Vagina (tissue), 2 donors: ENCODE results near the gene MAPKAPK5. TPM values are rescaled to one million over a fixed set of nuclear protein-coding genes. Genes with fewer than 3 reads are reported as not detected.
"Not testable (repeated sequence)": the region's sequence is repeated elsewhere in the genome, so short reads cannot be mapped to it uniquely, and the experiment has no call there.

ENCODE experiments used
- DNase-seq, 2 donors: peaks; one replicate each; pipeline ENCODE4 v3.0.0-alpha.2; 2017; ENCODE audit errors: extremely low spot score in 2 of 2
- H3K27ac ChIP-seq: fragments of 200-600 bp; sonication (generic); one replicate; pipeline ENCODE4 v1.5.1; 2019
- H3K27me3 ChIP-seq: fragments of 200-600 bp; sonication (generic); one replicate; pipeline ENCODE4 v1.5.1; 2019
- H3K36me3 ChIP-seq, 2 donors: fragments of 200-600 bp; sonication (generic); one replicate each; pipeline ENCODE4 v1.5.1; 2017 to 2019
- H3K4me1 ChIP-seq: fragments of 200-600 bp; sonication (generic); one replicate; pipeline ENCODE4 v1.5.1; 2019
- H3K4me3 ChIP-seq, 2 donors: fragments of 200-600 bp; sonication (generic); 1 replicate in 1 of 2; 2 replicates in 1 of 2; pipeline ENCODE4 v1.5.1; 2016 to 2019
- H3K9me3 ChIP-seq: fragments of 200-600 bp; sonication (generic); one replicate; pipeline ENCODE4 v1.5.1; 2019
- POLR2A ChIP-seq, 2 donors: fragments of 450-650 bp; IDR thresholded peaks; one replicate each; pipeline ENCODE4 v1.6.1; 2017; ENCODE audit warnings: antibody characterized with exemption in 2 of 2, mild to moderate bottlenecking in 2 of 2, moderate library complexity in 2 of 2
- POLR2AphosphoS5 ChIP-seq, 2 donors: sonication (generic); formaldehyde crosslinking; IDR thresholded peaks; one replicate each; pipeline ENCODE4 v1.9.0; 2017; ENCODE audit warnings: antibody characterized with exemption in 2 of 2, mild to moderate bottlenecking in 2 of 2, low read depth in 1 of 2; ENCODE audit not compliant: insufficient read depth in 1 of 2
- intact Hi-C: fragments of 100-400 bp; cut with DNase I; formaldehyde crosslinking; loops from one replicate; pipeline ENCODE4 v1.15.1; 2023
- microRNA-seq: library from miRNA; unstranded; fragments of <30 nt; microRNA quantifications from one replicate; pipeline ENCODE4, GENCODE V29; 2017; ENCODE audit warnings: borderline number of aligned reads, borderline replicate concordance
- small RNA-seq: library from RNA; depleted of rRNA; stranded (forward); fragments of <200 nt; gene quantifications from one replicate; pipeline ENCODE3, GENCODE V24; 2016
- total RNA-seq: library from RNA; depleted of rRNA; stranded (reverse); fragments of >200 nt; gene quantifications from one replicate; pipeline ENCODE4 v1.2.3, GENCODE V29; 2016
- TF ChIP-seq, protein P1 (sequence below), 3 experiments: fragments of 450-650 bp in 2 of 3; fragments of 200-600 bp in 1 of 3; sonication (generic) in 1 of 3; IDR thresholded peaks; one replicate each; pipeline ENCODE4 v1.5.1; 2017 to 2019; ENCODE audit warnings: antibody characterized with exemption in 3 of 3, mild to moderate bottlenecking in 2 of 3, moderate library complexity in 2 of 3

MAPKAPK5 gene
- total RNA-seq, 1 donor from 2014 or later, result 35.1 TPM

GRCh38 chr12:111936869-111937268 lies 94.8 kb downstream of the MAPKAPK5 start:
- intact Hi-C loops, result no loop called here
- H3K4me3 ChIP-seq, result no peak overlapping the region

GRCh38 chr12:111937429-111937828 lies 95.4 kb downstream of the MAPKAPK5 start:
- intact Hi-C loops, result no loop called here
- no peaks in the 10 kb centered on the region for H3K4me1 ChIP-seq
- TF ChIP-seq POLR2A (IDR thresholded peaks at IDR 0.05) (no peak), POLR2AphosphoS5 (IDR thresholded peaks at IDR 0.05; ENCODE audit: insufficient read depth in 1 of 2, low read depth in 1 of 2) (no peak)
- TF ChIP-seq, protein P1, sequence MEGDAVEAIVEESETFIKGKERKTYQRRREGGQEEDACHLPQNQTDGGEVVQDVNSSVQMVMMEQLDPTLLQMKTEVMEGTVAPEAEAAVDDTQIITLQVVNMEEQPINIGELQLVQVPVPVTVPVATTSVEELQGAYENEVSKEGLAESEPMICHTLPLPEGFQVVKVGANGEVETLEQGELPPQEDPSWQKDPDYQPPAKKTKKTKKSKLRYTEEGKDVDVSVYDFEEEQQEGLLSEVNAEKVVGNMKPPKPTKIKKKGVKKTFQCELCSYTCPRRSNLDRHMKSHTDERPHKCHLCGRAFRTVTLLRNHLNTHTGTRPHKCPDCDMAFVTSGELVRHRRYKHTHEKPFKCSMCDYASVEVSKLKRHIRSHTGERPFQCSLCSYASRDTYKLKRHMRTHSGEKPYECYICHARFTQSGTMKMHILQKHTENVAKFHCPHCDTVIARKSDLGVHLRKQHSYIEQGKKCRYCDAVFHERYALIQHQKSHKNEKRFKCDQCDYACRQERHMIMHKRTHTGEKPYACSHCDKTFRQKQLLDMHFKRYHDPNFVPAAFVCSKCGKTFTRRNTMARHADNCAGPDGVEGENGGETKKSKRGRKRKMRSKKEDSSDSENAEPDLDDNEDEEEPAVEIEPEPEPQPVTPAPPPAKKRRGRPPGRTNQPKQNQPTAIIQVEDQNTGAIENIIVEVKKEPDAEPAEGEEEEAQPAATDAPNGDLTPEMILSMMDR (IDR thresholded peaks at IDR 0.05), result no peak

More at GRCh38 chr12:111936869-111937268, 94.8 kb downstream of the MAPKAPK5 start:
- H3K36me3 ChIP-seq, result no peaks in the 10 kb centered on the region
- no peaks in the 10 kb centered on the region for H3K27me3 ChIP-seq
- DNase-seq, result no peak
- H3K4me1 ChIP-seq, result no peaks in the 10 kb centered on the region
- no peaks in the 10 kb centered on the region for H3K9me3 ChIP-seq
- H3K27ac ChIP-seq, result no peak overlapping the region
- TF ChIP-seq POLR2AphosphoS5 (IDR thresholded peaks at IDR 0.05; ENCODE audit: insufficient read depth in 1 of 2, low read depth in 1 of 2), result no peak

GRCh38 chr12:111942557-111942956 lies 100.5 kb downstream of the MAPKAPK5 start:
- Histone ChIP-seq H3K27ac (no peak overlapping the region), H3K27me3 (no peaks in the 10 kb centered on the region)
- intact Hi-C loops, result no loop called here

More at GRCh38 chr12:111937429-111937828, 95.4 kb downstream of the MAPKAPK5 start:
- Histone ChIP-seq H3K36me3 (no peaks in the 10 kb centered on the region), H3K4me3 (no peak overlapping the region), H3K9me3 (no peaks in the 10 kb centered on the region), H3K27me3 (no peaks in the 10 kb centered on the region), H3K27ac (no peak overlapping the region)
- DNase-seq, result no peak

DNA sequence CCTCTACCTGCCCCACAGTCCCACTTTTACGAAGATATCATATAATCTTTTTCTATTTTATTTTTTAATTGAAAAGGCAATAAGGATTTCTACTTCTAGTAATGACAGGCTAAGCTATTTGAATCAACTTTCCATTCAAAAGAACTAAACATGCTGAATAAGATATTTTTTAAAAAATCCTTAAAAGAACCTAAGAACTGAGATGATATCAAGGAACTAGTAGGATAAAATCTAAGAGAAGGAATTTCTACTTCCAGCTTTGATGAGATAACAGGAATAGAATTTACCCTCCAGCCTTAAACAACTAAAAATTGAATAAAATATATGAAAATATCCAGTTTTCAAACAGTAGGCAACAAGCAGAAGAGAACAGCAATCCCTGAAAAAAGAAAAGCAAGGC lies 101.9 kb downstream of the MAPKAPK5 start:
- no peak for DNase-seq
- TF ChIP-seq POLR2AphosphoS5 (IDR thresholded peaks at IDR 0.05; ENCODE audit: insufficient read depth in 1 of 2, low read depth in 1 of 2) (no peak), POLR2A (IDR thresholded peaks at IDR 0.05) (no peak)
- TF ChIP-seq, protein P1 (IDR thresholded peaks at IDR 0.05), result no peak
- Histone ChIP-seq H3K4me1 (no peaks in the 10 kb centered on the region), H3K27ac (no peak overlapping the region), H3K36me3 (no peaks in the 10 kb centered on the region), H3K27me3 (no peaks in the 10 kb centered on the region), H3K4me3 (no peak overlapping the region), H3K9me3 (no peaks in the 10 kb centered on the region)
- intact Hi-C loops, result no loop called here

More at GRCh38 chr12:111942557-111942956, 100.5 kb downstream of the MAPKAPK5 start:
- no peak for TF ChIP-seq POLR2AphosphoS5 (IDR thresholded peaks at IDR 0.05; ENCODE audit: insufficient read depth in 1 of 2, low read depth in 1 of 2)
- TF ChIP-seq, protein P1 (IDR thresholded peaks at IDR 0.05), result no peak
- TF ChIP-seq POLR2A (IDR thresholded peaks at IDR 0.05), result no peak
- H3K9me3 ChIP-seq, result no peaks in the 10 kb centered on the region
- H3K4me1 ChIP-seq, result no peaks in the 10 kb centered on the region
- H3K36me3 ChIP-seq, result no peaks in the 10 kb centered on the region
- no peak overlapping the region for H3K4me3 ChIP-seq
- no peak for DNase-seq

DNA sequence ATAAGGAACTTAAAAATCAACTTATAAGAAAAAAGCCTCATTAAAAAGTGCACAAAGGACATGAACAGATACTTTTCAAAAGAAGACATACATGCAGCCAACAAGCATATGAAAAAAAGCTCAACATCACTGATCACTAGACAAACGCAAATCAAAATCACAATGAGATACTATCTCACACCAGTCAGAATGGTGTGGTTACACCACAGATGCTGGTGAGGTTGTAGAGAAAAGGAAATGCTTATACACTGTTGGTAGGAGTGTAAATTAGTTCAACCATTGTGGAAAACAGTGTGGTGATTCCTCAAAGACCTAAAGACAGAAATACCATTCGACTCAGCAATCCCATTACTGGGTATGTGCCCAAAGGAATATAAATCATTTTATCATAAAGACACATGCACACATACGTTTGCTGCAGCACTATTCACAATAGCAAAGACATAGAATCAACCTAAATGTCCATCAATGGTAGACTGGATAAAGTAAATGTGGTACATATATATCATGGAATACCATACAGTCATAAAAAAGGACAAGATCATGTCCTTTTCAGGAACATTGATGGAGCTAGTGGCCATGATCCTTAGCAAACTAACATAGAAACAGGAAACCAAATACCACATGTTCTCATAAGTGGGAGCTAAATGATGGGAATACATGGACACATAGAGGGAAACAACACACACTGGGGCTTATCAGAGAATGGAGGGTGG lies 109.1 kb downstream of the MAPKAPK5 start:
- intact Hi-C loops, H3K27me3 ChIP-seq, DNase-seq, H3K36me3 ChIP-seq, H3K4me1 ChIP-seq, H3K9me3 ChIP-seq, H3K27ac ChIP-seq, H3K4me3 ChIP-seq: not testable (repeated sequence)

Small RNA genes within 50 kb of the gene (microRNA-seq; reads per million reads assigned to microRNA genes)
- gene MIR6761, result not detected

Small RNA genes within 50 kb of the gene (small RNA-seq; reads per million reads assigned to genes)
- 0.69 reads per million for gene MIR6761

Other genes starting within 250 kb of the MAPKAPK5 start
- gene ATXN2, start 242.9 kb upstream of the MAPKAPK5 start, total RNA-seq, result 70.2 TPM
- 14.0 TPM for gene BRAP, start 156.3 kb upstream of the MAPKAPK5 start, total RNA-seq
- 26.5 TPM for gene ACAD10, start 156.2 kb upstream of the MAPKAPK5 start, total RNA-seq
- 97.2 TPM for gene ALDH2, start 75.3 kb upstream of the MAPKAPK5 start, total RNA-seq
- 11.5 TPM for gene TMEM116, start 170.9 kb downstream of the MAPKAPK5 start, total RNA-seq
- 26.5 TPM for gene ERP29, start 171.2 kb downstream of the MAPKAPK5 start, total RNA-seq